SU-DHL-6 (cell line): ENCODE data around the gene HOXB7.

Experiments
- H2AFZ ChIP-seq: fragments of 200-600 bp; sonication (generic); 2 replicates; pipeline ENCODE4 v1.6.1; 2014; ENCODE audit warnings: low read depth, mild to moderate bottlenecking, moderate library complexity, mixed read lengths, antibody characterized with exemption, low read length; ENCODE audit not compliant: severe bottlenecking
- H3F3A ChIP-seq: fragments of 200-600 bp; shearing (Covaris generic); 2 replicates; pipeline ENCODE4 v1.6.0; 2016; ENCODE audit warnings: antibody characterized with exemption, mild to moderate bottlenecking; ENCODE audit not compliant: insufficient read depth
- H3K27ac ChIP-seq: fragments of 200-600 bp; sonication (generic); 2 replicates; pipeline ENCODE4 v1.5.1; 2016; ENCODE audit warnings: low read depth, mild to moderate bottlenecking, low read length, moderate library complexity, mixed read lengths
- H3K27me3 ChIP-seq: fragments of 200-600 bp; sonication (generic), shearing (Covaris generic); 2 replicates; pipeline ENCODE4 v1.6.0; 2014; ENCODE audit warnings: mild to moderate bottlenecking, low read length
- H3K36me3 ChIP-seq: fragments of 200-600 bp; sonication (generic); 2 replicates; pipeline ENCODE4 v1.6.1; 2014; ENCODE audit warnings: mild to moderate bottlenecking, low read length, mixed read lengths
- H3K4me2 ChIP-seq: fragments of 300-600, 200-600 bp; shearing (Covaris generic), sonication (generic); 2 replicates; pipeline ENCODE4 v1.6.0; 2014; ENCODE audit warnings: low read length, low read depth, mild to moderate bottlenecking; ENCODE audit not compliant: poor library complexity, severe bottlenecking
- H3K4me3 ChIP-seq: fragments of 200-600 bp; sonication (generic); 2 replicates; pipeline ENCODE4 v1.5.1; 2014; ENCODE audit warnings: antibody characterized with exemption, low read length, mild to moderate bottlenecking, mixed read lengths; ENCODE audit not compliant: insufficient read depth, poor library complexity, severe bottlenecking
- H3K79me2 ChIP-seq: fragments of 200-600 bp; sonication (generic); 2 replicates; pipeline ENCODE4 v1.6.1; 2014; ENCODE audit warnings: mild to moderate bottlenecking, low read length, moderate library complexity; ENCODE audit not compliant: insufficient read depth
- H3K9ac ChIP-seq: fragments of 200-600 bp; sonication (generic); 2 replicates; pipeline ENCODE4 v1.7.0; 2014; ENCODE audit warnings: mild to moderate bottlenecking, low read length
- H3K9me2 ChIP-seq: fragments of 200-600 bp; sonication (generic); replicated peaks from 2 replicates; pipeline ENCODE4 v1.6.1; 2014; ENCODE audit warnings: low read length; ENCODE audit not compliant: insufficient read depth
- H3K9me3 ChIP-seq: fragments of 200-600 bp; sonication (generic); 2 replicates; pipeline ENCODE4 v1.6.1; 2014; ENCODE audit warnings: low read length, mixed read lengths; ENCODE audit not compliant: insufficient read depth
- H4K20me1 ChIP-seq: fragments of 200-600 bp; sonication (generic); 2 replicates; pipeline ENCODE4 v1.6.1; 2014; ENCODE audit warnings: low read depth, mild to moderate bottlenecking, antibody characterized with exemption, low read length, moderate library complexity, mixed read lengths
- CTCF ChIP-seq: fragments of 200-600 bp; sonication (generic); IDR thresholded peaks from one replicate; pipeline ENCODE4 v1.5.1; 2017; ENCODE audit warnings: antibody characterized with exemption, mild to moderate bottlenecking, low read length, moderate library complexity; ENCODE audit not compliant: insufficient read depth, poor library complexity, severe bottlenecking
- EZH2phosphoT487 ChIP-seq: fragments of 200-600 bp; sonication (generic), shearing (Covaris generic); conservative IDR thresholded peaks from 2 replicates; pipeline ENCODE4 v1.6.1; 2018; ENCODE audit warnings: mild to moderate bottlenecking, antibody characterized with exemption, low read length, moderate library complexity, mixed read lengths

Gene HOXB7

GRCh38 chr17:48645639-48646182 is 34.9 kb upstream of the HOXB7 start:
- H3K4me3 ChIP-seq = no peak overlapping the region
- H2AFZ ChIP-seq = no peak overlapping the region
- no peaks in the 10 kb centered on the region for H3F3A ChIP-seq
- no peak overlapping the region for H3K4me2 ChIP-seq
- no peaks in the 10 kb centered on the region for H3K27me3 ChIP-seq
- H4K20me1 ChIP-seq = no peaks in the 10 kb centered on the region
- H3K27ac ChIP-seq = no peak overlapping the region
- TF ChIP-seq EZH2phosphoT487 (no peak), CTCF (no peak)
- H3K9me2 ChIP-seq = no peaks in the 10 kb centered on the region
- no peaks in the 10 kb centered on the region for H3K36me3 ChIP-seq
- H3K79me2 ChIP-seq = no peaks in the 10 kb centered on the region
- no peaks in the 10 kb centered on the region for H3K9me3 ChIP-seq
- H3K9ac ChIP-seq = no peak overlapping the region

- Histone ChIP-seq H3K4me2 (no peak overlapping the region), H3F3A (no peaks in the 10 kb centered on the region), H3K79me2 (no peaks in the 10 kb centered on the region), H2AFZ (no peak overlapping the region), H3K9ac (no peak overlapping the region), H3K9me3 (no peaks in the 10 kb centered on the region), H3K27me3 (no peaks in the 10 kb centered on the region), H3K27ac (no peak overlapping the region), H3K4me3 (no peak overlapping the region), H3K9me2 (no peaks in the 10 kb centered on the region), H4K20me1 (no peaks in the 10 kb centered on the region), H3K36me3 (no peaks in the 10 kb centered on the region)
- TF ChIP-seq EZH2phosphoT487 (no peak), CTCF (no peak)
Observed at GRCh38 chr17:48644910-48645557, 34.2 kb upstream of the HOXB7 start.

- Histone ChIP-seq H3K9me2 (no peaks in the 10 kb centered on the region), H3K79me2 (no peaks in the 10 kb centered on the region), H3K9me3 (no peaks in the 10 kb centered on the region), H3K27me3 (no peaks in the 10 kb centered on the region), H3K9ac (no peak overlapping the region), H3F3A (no peaks in the 10 kb centered on the region), H3K4me2 (no peak overlapping the region), H3K4me3 (no peak overlapping the region), H2AFZ (no peak overlapping the region), H3K36me3 (no peaks in the 10 kb centered on the region), H4K20me1 (no peaks in the 10 kb centered on the region), H3K27ac (no peak overlapping the region)
- TF ChIP-seq CTCF (no peak), EZH2phosphoT487 (no peak)
Observed at GRCh38 chr17:48644159-48644558, 33.3 kb upstream of the HOXB7 start.
